Dendritic cell treated with granulocyte-macrophage colony-stimulating factor and Interleukin-4, amounts not matched to agents 40 ng/mL and 50 ng/mL, for 4 days (primary cell): ENCODE data around the gene PAX8.
A peak's percentile ranks its signal among the peaks of the same experiment; 100 is the strongest.
"Not testable (repeated sequence)": the region's sequence is repeated elsewhere in the genome, so short reads cannot be mapped to it uniquely, and the experiment has no call there.

ENCODE experiments used
- H3K27ac Mint-ChIP-seq: one replicate; pipeline ENCODE4 v1.8.0; 2022; ENCODE audit warnings: mild to moderate bottlenecking, mixed read lengths
- H3K27me3 Mint-ChIP-seq: one replicate; pipeline ENCODE4 v1.8.0; 2022; ENCODE audit warnings: mild to moderate bottlenecking, mixed read lengths
- H3K36me3 Mint-ChIP-seq: one replicate; pipeline ENCODE4 v1.8.0; 2022; ENCODE audit warnings: low read depth, mixed read lengths
- H3K4me1 Mint-ChIP-seq: one replicate; pipeline ENCODE4 v1.8.0; 2022; ENCODE audit warnings: low read depth, mixed read lengths
- H3K4me3 Mint-ChIP-seq: one replicate; pipeline ENCODE4 v1.8.0; 2022; ENCODE audit warnings: mild to moderate bottlenecking, moderate library complexity, mixed read lengths
- H3K9me3 Mint-ChIP-seq: one replicate; pipeline ENCODE4 v1.8.0; 2022; ENCODE audit warnings: mixed read lengths
- intact Hi-C: fragments of 100-400 bp; cut with micrococcal nuclease; formaldehyde crosslinking; loops from one replicate; pipeline ENCODE4 v1.15.0; 2022

PAX8 gene

GRCh38 chr2:113278742-113279139, at the start of gene PAX8:
Gene PAX8 (minus strand): TSS chr2:113278921. CDS start chr2:113278394, 527 bp downstream.
- Mint-ChIP-seq H3K9me3 (no peaks in the 10 kb centered on the region), H3K27ac (no peak within 1 kb of the TSS), H3K4me3 (no peak within 1 kb of the TSS), H3K4me1 (peaks cover 23% of the 10 kb centered on the region), H3K36me3 (no peaks in the 10 kb centered on the region), H3K27me3 (peaks cover 64% of the 10 kb centered on the region)
- intact Hi-C loops, result no loop called here

DNA sequence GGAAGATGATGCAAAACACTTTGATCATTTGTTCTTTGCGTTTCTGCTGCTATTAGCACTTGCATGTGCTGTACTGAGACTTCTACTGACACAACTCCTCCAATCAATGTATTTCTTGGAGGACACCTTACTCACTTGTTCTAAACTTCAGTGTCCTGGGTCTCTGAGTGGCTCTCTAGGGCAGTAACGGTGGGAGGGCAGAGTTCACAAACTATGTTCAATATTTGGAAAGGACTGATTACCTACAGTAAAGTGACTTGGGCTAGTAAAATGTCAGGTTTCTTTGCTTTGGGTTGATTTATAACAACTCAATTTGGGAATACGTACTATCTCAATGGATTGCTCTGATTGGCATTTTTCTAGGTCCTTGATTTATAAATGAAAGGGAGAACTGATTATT, 49.3 kb upstream of the PAX8 start:
- H3K4me3 Mint-ChIP-seq, result no peak overlapping the region
- intact Hi-C loops, result no loop called here
- peaks cover 15% of the 10 kb centered on the region for H3K27me3 Mint-ChIP-seq
- peaks cover 18% of the 10 kb centered on the region for H3K4me1 Mint-ChIP-seq
- no peak overlapping the region for H3K27ac Mint-ChIP-seq
- H3K36me3 Mint-ChIP-seq, result no peaks in the 10 kb centered on the region
- no peaks in the 10 kb centered on the region for H3K9me3 Mint-ChIP-seq

GRCh38 chr2:113325161-113325731, 46.5 kb upstream of the PAX8 start:
- H3K9me3 Mint-ChIP-seq, H3K36me3 Mint-ChIP-seq, intact Hi-C loops: not testable (repeated sequence)
- Mint-ChIP-seq H3K27ac (peak overlapping the region; percentile 38), H3K4me3 (peak overlapping the region; percentile 74), H3K27me3 (peaks cover 22% of the 10 kb centered on the region), H3K4me1 (peaks cover 18% of the 10 kb centered on the region)

GRCh38 chr2:113324684-113325160, 46.0 kb upstream of the PAX8 start:
- intact Hi-C loops, result no loop called here
- Mint-ChIP-seq H3K36me3 (no peaks in the 10 kb centered on the region), H3K27ac (peak overlapping the region; percentile 38), H3K27me3 (peaks cover 22% of the 10 kb centered on the region), H3K4me1 (peaks cover 18% of the 10 kb centered on the region), H3K4me3 (peak overlapping the region; percentile 74), H3K9me3 (no peaks in the 10 kb centered on the region)

DNA sequence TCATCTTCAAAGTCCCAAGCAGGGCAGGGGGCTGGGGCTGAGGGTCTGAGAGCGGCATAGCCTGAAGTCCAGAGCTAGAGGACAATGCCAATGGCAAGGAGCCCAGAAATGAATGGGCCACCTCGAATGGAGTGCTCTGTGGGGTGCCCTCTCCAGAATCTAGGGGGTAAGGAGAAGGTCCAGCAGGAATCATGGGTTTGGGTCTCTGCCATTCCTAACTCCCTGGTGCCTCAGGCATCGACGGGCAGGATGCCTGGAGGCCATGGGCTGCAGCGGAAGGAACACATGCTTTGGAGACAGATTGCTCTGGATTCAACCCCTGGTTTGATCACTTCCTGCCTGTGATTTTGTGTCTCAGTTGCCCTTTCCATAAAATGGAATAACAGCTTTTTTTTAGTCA, 44.4 kb upstream of the PAX8 start:
- peaks cover 21% of the 10 kb centered on the region for H3K27me3 Mint-ChIP-seq
- H3K36me3 Mint-ChIP-seq, H3K27ac Mint-ChIP-seq, H3K9me3 Mint-ChIP-seq, H3K4me3 Mint-ChIP-seq, intact Hi-C loops: not testable (repeated sequence)
- H3K4me1 Mint-ChIP-seq, result peaks cover 18% of the 10 kb centered on the region

DNA sequence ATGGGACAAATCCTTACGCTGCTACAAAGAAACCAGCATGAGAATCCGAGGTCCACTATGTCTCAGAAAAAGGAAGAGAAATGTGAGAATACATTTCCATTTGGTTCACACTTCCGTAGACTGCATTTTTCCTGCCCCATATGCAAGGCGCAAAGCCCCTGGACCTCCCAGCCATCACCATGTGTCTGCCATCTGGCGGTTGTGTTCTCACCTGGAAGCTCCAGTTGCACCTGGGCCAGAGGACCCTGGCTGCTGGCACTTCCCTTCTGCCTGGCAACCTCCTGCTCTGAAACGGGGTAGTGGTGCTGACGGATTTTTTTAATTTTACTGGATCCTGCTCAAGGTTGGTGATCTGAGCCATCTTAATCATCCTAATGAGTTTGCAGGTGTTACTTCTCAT, 41.4 kb upstream of the PAX8 start:
- intact Hi-C loops, result not testable (repeated sequence)
- peaks cover 28% of the 10 kb centered on the region for H3K27me3 Mint-ChIP-seq

GRCh38 chr2:113318941-113319340, 40.2 kb upstream of the PAX8 start:
- H3K36me3 Mint-ChIP-seq, H3K4me3 Mint-ChIP-seq, H3K4me1 Mint-ChIP-seq, H3K27ac Mint-ChIP-seq, H3K9me3 Mint-ChIP-seq, intact Hi-C loops: not testable (repeated sequence)
- peaks cover 21% of the 10 kb centered on the region for H3K27me3 Mint-ChIP-seq

More for the DNA sequence above, 41.4 kb upstream of the PAX8 start:
- not testable (repeated sequence) for H3K9me3 Mint-ChIP-seq, H3K4me3 Mint-ChIP-seq, H3K36me3 Mint-ChIP-seq, H3K27ac Mint-ChIP-seq
- H3K4me1 Mint-ChIP-seq, result peaks cover 14% of the 10 kb centered on the region

- intact Hi-C loops, result no loop called here
- Mint-ChIP-seq H3K27me3 (peaks cover 14% of the 10 kb centered on the region), H3K36me3 (no peaks in the 10 kb centered on the region), H3K4me3 (no peak overlapping the region), H3K27ac (no peak overlapping the region), H3K4me1 (peaks cover 11% of the 10 kb centered on the region), H3K9me3 (no peaks in the 10 kb centered on the region)
Observed at GRCh38 chr2:113316085-113316484, 37.4 kb upstream of the PAX8 start.

GRCh38 chr2:113314663-113315062, 35.9 kb upstream of the PAX8 start:
- peaks cover 14% of the 10 kb centered on the region for H3K27me3 Mint-ChIP-seq
- peaks cover 16% of the 10 kb centered on the region for H3K4me1 Mint-ChIP-seq
- H3K9me3 Mint-ChIP-seq, H3K4me3 Mint-ChIP-seq, intact Hi-C loops, H3K27ac Mint-ChIP-seq, H3K36me3 Mint-ChIP-seq: not testable (repeated sequence)

- H3K4me3 Mint-ChIP-seq, H3K9me3 Mint-ChIP-seq, H3K27ac Mint-ChIP-seq, H3K36me3 Mint-ChIP-seq, intact Hi-C loops: not testable (repeated sequence)
- peaks cover 20% of the 10 kb centered on the region for H3K4me1 Mint-ChIP-seq
- H3K27me3 Mint-ChIP-seq, result peaks cover 16% of the 10 kb centered on the region
Observed at GRCh38 chr2:113314176-113314575, 35.5 kb upstream of the PAX8 start.

DNA sequence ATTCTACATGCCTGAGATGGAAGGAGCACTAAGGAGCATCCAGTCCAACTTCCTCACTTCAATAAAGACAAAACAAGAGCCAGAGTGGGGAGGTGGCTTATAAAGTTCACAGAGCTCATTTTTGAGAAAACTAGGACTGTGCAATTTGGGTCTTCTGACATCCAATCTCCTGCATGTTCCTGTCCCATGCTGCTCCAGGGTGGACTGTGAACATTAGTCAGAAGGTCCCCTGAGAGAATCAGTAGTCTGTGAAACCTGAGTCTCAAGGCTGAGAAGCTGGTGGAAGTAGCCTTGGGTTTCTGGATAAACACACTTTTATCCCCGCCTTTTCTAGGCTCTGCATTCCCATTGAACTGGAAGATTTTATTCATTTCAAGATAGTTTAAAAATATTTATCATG, 33.1 kb upstream of the PAX8 start:
- H3K4me3 Mint-ChIP-seq, H3K9me3 Mint-ChIP-seq, intact Hi-C loops, H3K36me3 Mint-ChIP-seq, H3K27ac Mint-ChIP-seq: not testable (repeated sequence)
- Mint-ChIP-seq H3K4me1 (peaks cover 20% of the 10 kb centered on the region), H3K27me3 (peaks cover 16% of the 10 kb centered on the region)

- H3K36me3 Mint-ChIP-seq, H3K9me3 Mint-ChIP-seq, H3K4me3 Mint-ChIP-seq, H3K27ac Mint-ChIP-seq, intact Hi-C loops: not testable (repeated sequence)
- Mint-ChIP-seq H3K27me3 (peaks cover 14% of the 10 kb centered on the region), H3K4me1 (peaks cover 20% of the 10 kb centered on the region)
Observed at GRCh38 chr2:113311191-113311590, 32.5 kb upstream of the PAX8 start.

GRCh38 chr2:113309655-113310387, 31.1 kb upstream of the PAX8 start:
- no peaks in the 10 kb centered on the region for H3K36me3 Mint-ChIP-seq
- no peaks in the 10 kb centered on the region for H3K9me3 Mint-ChIP-seq
- H3K27me3 Mint-ChIP-seq, result peaks cover 15% of the 10 kb centered on the region
- peaks cover 20% of the 10 kb centered on the region for H3K4me1 Mint-ChIP-seq
- intact Hi-C loops, result no loop called here
- H3K27ac Mint-ChIP-seq, result peak overlapping the region; percentile 46
- H3K4me3 Mint-ChIP-seq, result no peak overlapping the region

DNA sequence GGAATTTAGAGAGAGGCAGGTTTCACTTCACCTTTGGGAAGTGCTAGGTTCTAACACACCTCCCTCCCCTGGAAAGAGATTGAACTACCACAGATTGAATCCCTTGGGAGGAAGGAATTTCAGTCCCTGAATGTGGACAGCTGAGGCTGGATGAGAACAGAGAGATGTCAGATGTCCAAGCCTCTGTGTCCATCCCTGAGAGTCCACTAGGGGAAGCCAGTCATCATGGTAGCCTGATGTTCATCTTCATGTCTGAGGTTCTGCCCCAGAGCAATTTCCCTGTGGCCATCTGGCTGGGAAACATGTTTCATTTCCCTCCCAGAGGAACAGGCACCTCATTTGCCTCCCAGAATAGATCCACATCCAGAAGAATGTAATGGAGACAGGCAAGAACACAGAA, 30.1 kb upstream of the PAX8 start:
- Mint-ChIP-seq H3K27me3 (peaks cover 15% of the 10 kb centered on the region), H3K4me1 (peaks cover 20% of the 10 kb centered on the region)
- H3K27ac Mint-ChIP-seq, H3K4me3 Mint-ChIP-seq, intact Hi-C loops, H3K36me3 Mint-ChIP-seq, H3K9me3 Mint-ChIP-seq: not testable (repeated sequence)

DNA sequence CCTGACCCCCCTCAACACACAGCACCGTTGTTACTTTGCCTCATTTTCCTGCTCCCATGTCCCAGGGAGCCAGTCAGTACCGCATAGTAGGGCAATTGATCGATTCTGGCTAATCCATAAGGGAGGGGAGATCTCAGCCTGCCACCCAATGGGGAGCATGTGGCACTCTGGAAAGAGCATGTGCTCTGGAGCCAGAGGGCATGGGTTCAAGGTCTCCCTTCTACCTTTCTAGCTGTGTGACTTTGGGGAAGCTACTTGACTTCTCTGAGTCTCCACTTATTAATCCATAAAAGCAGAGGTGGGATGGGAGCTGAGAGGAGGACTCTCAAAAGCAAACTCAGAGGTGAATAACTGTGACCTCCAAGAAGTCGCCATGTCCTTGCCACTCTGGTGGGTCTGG, 27.5 kb upstream of the PAX8 start:
- H3K4me3 Mint-ChIP-seq, intact Hi-C loops, H3K9me3 Mint-ChIP-seq, H3K36me3 Mint-ChIP-seq: not testable (repeated sequence)
- Mint-ChIP-seq H3K27ac (peak overlapping the region; percentile 42), H3K4me1 (peaks cover 14% of the 10 kb centered on the region), H3K27me3 (peaks cover 13% of the 10 kb centered on the region)
